SK-N-SH (cell line): ENCODE data around the gene MAN2C1. TPM values are rescaled to one million over a fixed set of nuclear protein-coding genes. Genes with fewer than 3 reads are reported as not detected.
"Not testable (repeated sequence)": the region's sequence is repeated elsewhere in the genome, so short reads cannot be mapped to it uniquely, and the experiment has no call there.

Experiments
- CTCF ChIA-PET: fragments of 300-600, 350-600 bp; formaldehyde crosslinking; extraction: SDS; loops from one replicate; lab custom pipeline; 2021; lab: Yijun Ruan, JAX
- POLR2A ChIA-PET: fragments of 350-600 bp; sonication (Branson Sonifier 250); formaldehyde crosslinking; extraction: SDS; loops from one replicate; lab custom pipeline; 2020; ENCODE audit warnings: antibody characterized with exemption, inconsistent platforms; lab: Yijun Ruan, JAX
- DNase-seq: peaks from one replicate; pipeline ENCODE4 v3.0.0; 2012
- H2AFZ ChIP-seq: fragments of 200-600 bp; sonication (generic); 2 replicates; pipeline ENCODE4 v1.8.1; 2016; ENCODE audit warnings: antibody characterized with exemption, mild to moderate bottlenecking, low read depth
- H3F3A ChIP-seq: fragments of 200-600 bp; sonication (generic); replicated peaks from 2 replicates; pipeline ENCODE3; 2016; ENCODE audit warnings: antibody characterized with exemption, mild to moderate bottlenecking; ENCODE audit not compliant: insufficient read depth
- H3K27ac ChIP-seq, 2 experiments: fragments of 200-500 bp in 1 of 2; fragments of 200-600 bp in 1 of 2; sonication (Bioruptor generic) in 1 of 2; sonication (generic), shearing (Covaris generic) in 1 of 2; 2 replicates each; pipeline versions ENCODE4 v1.5.1 to v1.6.1; 2014 to 2016; ENCODE audit warnings: low read depth in 2 of 2, inconsistent platforms in 1 of 2, low read length in 1 of 2, mild to moderate bottlenecking in 1 of 2, mixed read lengths in 1 of 2
- H3K27me3 ChIP-seq: fragments of 200-600 bp; sonication (generic), shearing (Covaris generic); 2 replicates; pipeline ENCODE4 v1.6.1; 2016; ENCODE audit warnings: mixed run types; ENCODE audit not compliant: insufficient read depth
- H3K36me3 ChIP-seq, 2 experiments: fragments of 200-500 bp in 1 of 2; fragments of 200-600 bp in 1 of 2; sonication (Bioruptor generic) in 1 of 2; sonication (generic) in 1 of 2; replicated peaks in 1 of 2; 2 replicates each; pipeline versions ENCODE3 to v1.5.1; 2014 to 2016; ENCODE audit warnings: low read length in 1 of 2, mild to moderate bottlenecking in 1 of 2; ENCODE audit not compliant: insufficient read depth in 2 of 2, control insufficient read depth in 1 of 2
- H3K4me1 ChIP-seq, 2 experiments: fragments of 200-500 bp in 1 of 2; fragments of 200-600 bp in 1 of 2; sonication (Bioruptor generic) in 1 of 2; sonication (generic), shearing (Covaris generic) in 1 of 2; 2 replicates each; pipeline versions ENCODE4 v1.5.1 to v1.6.1; 2014 to 2016; ENCODE audit warnings: low read depth in 1 of 2, low read length in 1 of 2, mixed run types in 1 of 2; ENCODE audit not compliant: insufficient read depth in 2 of 2, control insufficient read depth in 1 of 2
- H3K4me2 ChIP-seq: fragments of 200-600 bp; sonication (generic), shearing (Covaris generic); 2 replicates; pipeline ENCODE4 v1.6.1; 2017; ENCODE audit warnings: mixed run types
- H3K4me3 ChIP-seq, 2 experiments: fragments of 200-500 bp in 1 of 2; fragments of 200-600 bp in 1 of 2; sonication (Bioruptor generic) in 1 of 2; sonication (generic), shearing (Covaris generic) in 1 of 2; 2 replicates each; pipeline versions ENCODE4 v1.5.1 to v1.8.1; 2014 to 2016; ENCODE audit warnings: low read depth in 2 of 2, inconsistent platforms in 1 of 2, low read length in 1 of 2, mild to moderate bottlenecking in 1 of 2, mixed read lengths in 1 of 2, moderate library complexity in 1 of 2
- H3K79me2 ChIP-seq: fragments of 200-600 bp; sonication (generic); 2 replicates; pipeline ENCODE4 v1.8.1; 2017; ENCODE audit warnings: mild to moderate bottlenecking; ENCODE audit not compliant: insufficient read depth
- H3K9ac ChIP-seq: fragments of 200-600 bp; sonication (generic); 2 replicates; pipeline ENCODE4 v1.6.1; 2017; ENCODE audit warnings: mixed run types
- H3K9me2 ChIP-seq: fragments of 200-600 bp; sonication (generic); 2 replicates; pipeline ENCODE4 v1.6.1; 2017; ENCODE audit warnings: mixed run types
- H3K9me3 ChIP-seq: fragments of 200-600 bp; sonication (generic); 2 replicates; pipeline ENCODE4 v1.6.1; 2017; ENCODE audit warnings: mixed run types, mild to moderate bottlenecking, moderate library complexity
- H4K20me1 ChIP-seq: fragments of 200-600 bp; sonication (generic); 2 replicates; pipeline ENCODE4 v1.6.1; 2017; ENCODE audit warnings: mild to moderate bottlenecking, mixed run types; ENCODE audit not compliant: insufficient read depth
- CTCF ChIP-seq: fragments of 200-600 bp; sonication (generic); IDR thresholded peaks from 2 replicates; pipeline ENCODE4 v1.6.1; 2017; ENCODE audit warnings: antibody characterized with exemption, mild to moderate bottlenecking, moderate library complexity
- ELF1 ChIP-seq: IDR thresholded peaks from 2 replicates; pipeline ENCODE4 v1.4.0; 2012
- FOSL2 ChIP-seq: IDR thresholded peaks from 2 replicates; pipeline ENCODE4 v1.4.0; 2012; ENCODE audit warnings: low read depth, mild to moderate bottlenecking, moderate library complexity, borderline replicate concordance
- FOXJ3 ChIP-seq: sonication (generic); formaldehyde crosslinking; IDR thresholded peaks from 2 replicates; pipeline ENCODE4 v1.5.1; 2020; ENCODE audit warnings: mild to moderate bottlenecking, missing genetic modification reagents
- MAX ChIP-seq: IDR thresholded peaks from 2 replicates; pipeline ENCODE4 v1.4.0; 2012; ENCODE audit warnings: low read depth
- MXI1 ChIP-seq: IDR thresholded peaks from 2 replicates; pipeline ENCODE4 v1.6.1; 2012; ENCODE audit warnings: mild to moderate bottlenecking, low read depth, low read length, improper control_type of control experiment
- NRF1 ChIP-seq: IDR thresholded peaks from 2 replicates; pipeline ENCODE4 v1.6.1; 2012; ENCODE audit warnings: low read depth, mild to moderate bottlenecking, low read length
- REST ChIP-seq: IDR thresholded peaks from 2 replicates; pipeline ENCODE4 v1.6.1; 2012; ENCODE audit warnings: mild to moderate bottlenecking, low read depth, low read length, moderate library complexity
- TCF12 ChIP-seq: IDR thresholded peaks from 2 replicates; pipeline ENCODE4 v1.4.0; 2012
- TEAD4 ChIP-seq: IDR thresholded peaks from 2 replicates; pipeline ENCODE4 v1.4.0; 2012; ENCODE audit warnings: mild to moderate bottlenecking, borderline replicate concordance; ENCODE audit not compliant: insufficient read depth
- WGBS: methylation state at CpG from one replicate; pipeline ENCODE4 v1.1.6; 2017; ENCODE audit warnings: low lambda C conversion rate; 5-methylcytosine and 5-hydroxymethylcytosine counted together
- polyA plus RNA-seq, 3 experiments: library from polyadenylated mRNA; depleted of rRNA; stranded (reverse); fragments of >200 nt; gene quantifications; 2 replicates each; pipeline ENCODE4 v1.2.3, GENCODE V29; 2012
- TF ChIP-seq, protein P1 (sequence below): IDR thresholded peaks from 2 replicates; pipeline ENCODE4; 2012

Gene MAN2C1
- polyA plus RNA-seq, 1 of the 3 experiments (the other 2 are of a cell fraction), result 132 TPM

- peaks cover 0 to 6% of the 10 kb centered on the region in 2 experiments for H3K36me3 ChIP-seq
- no peak overlapping the region for H2AFZ ChIP-seq
- H3K4me1 ChIP-seq, result peaks cover 0 to 11% of the 10 kb centered on the region in 2 experiments; a peak in 1 of 4 replicates
- H3K27me3 ChIP-seq, result no peaks in the 10 kb centered on the region
- H3K9ac ChIP-seq, result no peak overlapping the region
- H3K9me3 ChIP-seq, result no peaks in the 10 kb centered on the region
- ChIA-PET CTCF (interaction anchor here (1.4 to 3.3 kb wide), 2 partner anchors 18 kb away, joined by 7 to 18 read pairs; partner anchors contain the start of gene MAN2C1), POLR2A (no interaction called here)
- no peak overlapping the region for H3K4me3 ChIP-seq
- H3K79me2 ChIP-seq, result no peaks in the 10 kb centered on the region
- DNase-seq, result no peak
- 96% methylated on average over 7 of the region's 9 CpGs for WGBS
- H3K4me2 ChIP-seq, result no peak overlapping the region
- H3K9me2 ChIP-seq, result no peaks in the 10 kb centered on the region
- peaks cover 13% of the 10 kb centered on the region for H3F3A ChIP-seq
- no peaks in the 10 kb centered on the region for H4K20me1 ChIP-seq
- no peak overlapping the region for H3K27ac ChIP-seq
- TF ChIP-seq TCF12, result no peak
- no peak for TF ChIP-seq FOXJ3 (CRISPR knock-in tag)
- no peak for TF ChIP-seq ELF1
- TF ChIP-seq MXI1, result no peak
- TF ChIP-seq FOSL2, result no peak
- no peak for TF ChIP-seq CTCF
- TF ChIP-seq TEAD4, result no peak
- TF ChIP-seq REST, result no peak
- TF ChIP-seq, protein P1, sequence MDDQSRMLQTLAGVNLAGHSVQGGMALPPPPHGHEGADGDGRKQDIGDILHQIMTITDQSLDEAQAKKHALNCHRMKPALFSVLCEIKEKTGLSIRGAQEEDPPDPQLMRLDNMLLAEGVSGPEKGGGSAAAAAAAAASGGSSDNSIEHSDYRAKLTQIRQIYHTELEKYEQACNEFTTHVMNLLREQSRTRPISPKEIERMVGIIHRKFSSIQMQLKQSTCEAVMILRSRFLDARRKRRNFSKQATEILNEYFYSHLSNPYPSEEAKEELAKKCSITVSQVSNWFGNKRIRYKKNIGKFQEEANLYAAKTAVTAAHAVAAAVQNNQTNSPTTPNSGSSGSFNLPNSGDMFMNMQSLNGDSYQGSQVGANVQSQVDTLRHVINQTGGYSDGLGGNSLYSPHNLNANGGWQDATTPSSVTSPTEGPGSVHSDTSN, result no peak
- TF ChIP-seq NRF1, result no peak
- no peak for TF ChIP-seq MAX
- TF ChIP-seq, all 33 proteins: peak for 0
These were observed 18.4 kb downstream of the MAN2C1 start for GRCh38 chr15:75349851-75350588.

DNA sequence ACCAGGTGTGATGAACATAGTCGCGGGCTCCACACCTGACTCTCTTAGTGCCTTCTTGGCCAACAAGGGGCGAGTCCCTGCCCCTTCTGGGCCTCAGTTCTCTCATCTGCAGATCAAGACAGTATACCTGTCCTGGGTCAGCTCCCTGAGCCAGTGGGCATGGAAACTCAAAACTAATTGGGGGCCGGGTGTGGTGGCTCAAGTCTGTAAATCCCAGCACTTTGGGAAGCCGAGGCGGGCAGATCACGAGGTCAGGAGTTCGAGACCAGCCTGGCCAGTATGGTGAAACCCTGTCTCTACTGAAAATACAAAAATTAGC lies 19.1 kb downstream of the MAN2C1 start:
- peaks cover 0 to 11% of the 10 kb centered on the region in 2 experiments; a peak in 1 of 4 replicates for H3K4me1 ChIP-seq
- not testable (repeated sequence) for H3K79me2 ChIP-seq, H3K4me3 ChIP-seq, H3K27ac ChIP-seq, H4K20me1 ChIP-seq, H2AFZ ChIP-seq, H3K9ac ChIP-seq, H3K36me3 ChIP-seq, DNase-seq, H3K9me2 ChIP-seq, H3K9me3 ChIP-seq, H3K27me3 ChIP-seq, H3K4me2 ChIP-seq
- 97% methylated on average over 6 of the region's 8 CpGs for WGBS
- POLR2A ChIA-PET, result interaction anchor here (1.8 kb wide), 1 partner anchor 19 kb away, joined by 11 read pairs; the partner anchor contains the start of gene MAN2C1
- peaks cover 17% of the 10 kb centered on the region for H3F3A ChIP-seq
- CTCF ChIA-PET, result interaction anchor here (0.9 to 3.3 kb wide), 2 partner anchors 11 to 18 kb away, joined by 3 to 18 read pairs; partner anchors contain the start of gene MAN2C1
